Activated CD8-positive, alpha-beta memory T cell treated with anti-CD3 and anti-CD28 coated beads, Interleukin-2, amount 50 U/mL, for 24 hours (primary cell): ENCODE results near the gene ANKLE1.
"Not testable (repeated sequence)": the region's sequence is repeated elsewhere in the genome, so short reads cannot be mapped to it uniquely, and the experiment has no call there.

ENCODE experiments used
- DNase-seq: peaks from one replicate; pipeline ENCODE4 v3.0.0-alpha.2; 2020; ENCODE audit errors: extremely low read depth

The ANKLE1 gene

GRCh38 chr19:17246681-17247425, 34.8 kb upstream of the ANKLE1 start:
- no peak for DNase-seq

DNA sequence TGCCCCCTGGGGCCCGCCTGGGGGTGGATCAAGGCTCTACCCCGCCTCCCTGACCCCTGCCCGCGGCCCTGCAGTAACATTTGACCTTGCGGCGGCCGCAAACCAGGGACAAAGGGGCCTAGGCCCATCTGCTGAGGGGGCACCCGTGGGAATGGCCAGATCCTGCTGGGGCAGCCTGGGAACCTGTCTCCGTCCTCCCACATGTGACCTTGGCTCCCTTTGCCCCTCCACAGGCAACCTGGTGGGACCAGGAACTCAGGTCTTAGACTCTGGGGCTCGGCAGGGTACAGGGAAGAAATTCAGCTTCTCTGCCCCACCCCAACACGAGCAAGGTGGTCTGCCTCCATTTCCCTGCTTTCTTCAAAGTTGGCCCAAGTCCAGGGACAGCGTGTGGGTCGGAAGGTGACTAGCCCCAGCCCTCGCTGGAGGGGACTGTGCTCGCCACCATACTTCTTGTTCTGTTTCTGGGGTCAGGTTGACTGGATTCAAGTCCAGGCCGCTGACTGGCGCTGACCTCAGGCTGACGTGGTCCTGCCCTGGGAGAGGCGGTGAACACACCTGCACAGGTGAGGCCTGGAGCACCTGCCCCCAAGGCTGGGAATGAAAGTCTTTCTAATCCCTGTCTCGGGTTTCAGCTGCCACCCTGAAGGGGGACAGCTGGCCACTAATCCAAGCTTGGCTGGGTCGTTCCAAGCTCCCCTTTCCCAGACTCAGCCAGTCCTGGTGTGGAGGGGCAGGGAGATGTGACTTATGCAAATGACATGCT, 33.5 kb upstream of the ANKLE1 start:
- no peak for DNase-seq

DNA sequence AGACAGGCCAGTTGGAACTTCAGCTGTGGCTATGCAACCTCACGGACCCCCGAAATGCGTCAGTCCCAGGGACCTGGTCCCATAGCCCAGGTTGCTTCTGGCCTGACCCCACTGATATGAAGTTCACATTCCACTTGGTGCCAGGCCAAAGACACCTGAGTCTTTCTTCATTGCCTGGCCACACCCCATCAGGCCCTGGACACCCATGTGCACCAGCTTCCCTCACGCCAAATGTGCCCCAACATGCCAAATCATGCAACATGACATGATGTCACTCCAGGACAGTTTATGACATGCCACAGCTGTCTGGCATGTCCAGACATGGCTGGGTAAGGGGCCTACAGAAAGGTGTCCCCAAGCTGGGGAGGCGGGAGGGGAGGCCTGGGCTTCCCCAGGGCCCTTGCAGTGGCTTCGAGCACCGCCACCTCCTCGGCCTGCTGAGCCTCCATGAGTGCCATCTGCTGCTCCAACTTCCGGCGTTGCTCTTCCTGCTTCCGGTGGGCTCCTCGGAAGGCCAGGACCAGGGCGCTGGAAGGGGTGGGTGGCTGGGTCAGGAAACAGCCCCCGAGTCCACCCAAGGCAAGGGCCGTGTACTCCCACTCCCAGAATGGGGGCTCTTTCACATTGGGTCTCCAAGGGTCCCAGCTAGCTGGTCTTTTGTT, 31.7 kb upstream of the ANKLE1 start:
- DNase-seq, result no peak

GRCh38 chr19:17254636-17255035, 27.1 kb upstream of the ANKLE1 start:
- no peak for DNase-seq

- DNase-seq, result no peak
These were observed 26.5 kb upstream of the ANKLE1 start for GRCh38 chr19:17255150-17255621.

- DNase-seq, result no peak
These were observed 25.6 kb upstream of the ANKLE1 start for GRCh38 chr19:17256130-17256529.

DNA sequence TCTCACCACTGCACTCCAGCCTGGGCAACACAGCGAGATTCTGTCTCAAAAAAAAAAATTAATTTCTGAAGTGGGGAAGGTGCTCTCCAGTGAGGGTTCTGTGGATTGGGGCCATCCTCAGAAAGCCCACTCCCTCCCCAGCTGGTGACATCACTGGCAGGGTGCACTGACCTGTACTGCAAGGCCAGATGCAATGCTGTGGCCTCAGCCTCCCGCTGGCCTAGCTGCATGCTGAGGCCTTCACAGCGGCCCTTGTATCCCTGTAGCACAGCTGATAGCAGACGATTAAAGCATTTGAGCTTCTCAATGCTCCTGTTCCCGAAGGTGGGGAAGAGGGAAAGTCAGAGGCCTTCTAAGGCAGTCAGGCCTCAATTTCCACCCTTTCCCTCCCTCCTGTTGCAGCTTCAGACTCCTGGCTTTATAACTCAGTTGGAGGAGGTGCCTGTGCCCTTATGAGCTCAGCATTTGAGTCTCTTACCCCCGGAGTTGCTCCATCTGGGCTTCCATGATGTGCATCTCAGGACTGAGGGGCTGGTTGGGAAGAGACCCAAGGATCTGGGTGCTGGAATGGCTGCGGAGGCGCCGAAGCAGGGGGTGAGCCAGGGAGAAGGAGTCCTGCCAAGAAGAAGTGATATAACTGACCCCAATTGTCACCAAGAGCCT, 22.5 kb upstream of the ANKLE1 start:
- DNase-seq, result no peak

DNA sequence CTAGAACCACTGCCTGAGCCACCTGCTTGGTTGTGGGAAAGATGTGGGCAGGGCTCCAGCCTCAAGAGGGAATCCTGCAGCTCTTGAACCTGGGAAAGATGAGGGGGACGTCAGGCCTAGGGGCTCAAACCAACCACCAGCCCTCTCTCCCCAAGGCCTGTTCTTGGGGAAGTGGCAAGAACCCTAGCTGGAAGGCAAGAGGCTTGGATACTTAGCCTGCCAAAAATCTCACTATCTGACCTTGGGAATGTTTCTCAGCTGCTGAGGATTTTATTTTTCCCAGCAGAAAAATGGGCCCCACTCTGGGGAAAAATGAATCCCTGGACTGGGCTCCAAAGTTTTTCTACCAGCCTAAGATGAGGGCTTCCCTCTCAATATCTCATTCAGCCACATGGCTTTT, 21.8 kb upstream of the ANKLE1 start:
- no peak for DNase-seq

- DNase-seq, result peak; percentile 76
These were observed 20.8 kb upstream of the ANKLE1 start for GRCh38 chr19:17260842-17261325.

GRCh38 chr19:17262557-17262956, 19.1 kb upstream of the ANKLE1 start:
- DNase-seq, result no peak

DNA sequence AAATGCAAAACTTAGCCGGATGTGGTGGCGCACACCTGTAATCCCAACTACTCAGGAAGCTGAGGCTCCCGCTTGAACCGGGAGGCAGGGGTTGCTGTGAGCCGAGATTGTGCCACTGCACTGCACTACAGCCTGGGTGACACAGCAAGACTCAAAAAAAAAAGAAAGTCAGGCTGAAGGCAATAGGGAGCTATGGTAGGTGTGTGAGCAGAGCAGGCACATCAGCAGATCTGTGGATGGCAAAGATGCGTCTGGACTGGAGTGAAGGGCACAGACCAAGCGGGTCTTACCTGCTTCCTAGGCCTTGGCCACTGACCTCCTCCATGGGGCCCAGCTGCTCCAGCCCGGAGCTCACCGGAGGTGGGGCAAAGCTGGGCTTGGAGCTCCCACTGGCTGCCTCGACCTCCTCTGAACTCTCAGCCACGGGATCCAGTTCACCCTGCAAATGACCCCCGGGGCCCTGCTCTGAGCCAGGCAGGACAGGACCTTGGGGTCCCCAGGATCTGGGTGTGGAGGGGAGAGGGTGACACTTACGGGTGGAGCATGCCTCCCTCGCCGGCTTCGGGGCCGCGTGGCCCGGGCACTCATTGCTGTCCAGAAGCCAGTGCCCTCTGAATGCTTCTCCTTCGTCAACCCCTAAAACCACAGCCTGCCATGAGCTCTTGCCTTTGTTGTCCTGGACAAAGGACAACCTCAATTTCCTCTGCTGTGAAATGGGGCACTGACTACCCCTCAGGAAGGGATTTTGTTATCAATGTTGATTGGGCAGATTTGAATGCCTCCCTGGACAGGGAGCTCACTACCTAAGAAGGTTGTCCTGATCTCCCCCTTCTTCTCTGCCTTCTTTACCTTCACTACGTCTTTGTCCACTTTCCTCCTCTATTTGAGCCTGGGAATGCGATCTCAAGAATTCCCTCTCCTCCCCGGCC, 17.7 kb upstream of the ANKLE1 start:
- no peak for DNase-seq

DNA sequence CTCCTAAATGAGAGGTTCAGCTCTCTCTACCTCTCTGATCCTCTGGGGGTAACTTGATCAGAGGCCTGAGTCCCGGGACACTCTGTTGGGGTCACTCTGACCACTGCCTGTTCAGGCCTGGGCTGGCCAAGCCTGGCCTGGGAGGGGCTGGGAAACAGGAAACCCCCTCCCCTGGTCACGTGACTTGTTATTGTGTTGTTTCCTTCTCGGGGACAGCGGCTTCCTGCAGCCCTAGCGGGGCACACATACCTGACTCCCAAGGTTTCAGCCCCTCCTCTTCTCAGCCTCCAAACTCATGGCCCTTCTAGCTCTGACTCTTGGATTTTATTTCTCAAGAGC, 17.1 kb upstream of the ANKLE1 start, which contains the start of gene USHBP1:
Gene USHBP1 (minus strand): TSS at position 105 of the 339 bp plus-strand sequence. CDS start 446 bp downstream, outside the sequence.
- DNase-seq, result no peak

DNA sequence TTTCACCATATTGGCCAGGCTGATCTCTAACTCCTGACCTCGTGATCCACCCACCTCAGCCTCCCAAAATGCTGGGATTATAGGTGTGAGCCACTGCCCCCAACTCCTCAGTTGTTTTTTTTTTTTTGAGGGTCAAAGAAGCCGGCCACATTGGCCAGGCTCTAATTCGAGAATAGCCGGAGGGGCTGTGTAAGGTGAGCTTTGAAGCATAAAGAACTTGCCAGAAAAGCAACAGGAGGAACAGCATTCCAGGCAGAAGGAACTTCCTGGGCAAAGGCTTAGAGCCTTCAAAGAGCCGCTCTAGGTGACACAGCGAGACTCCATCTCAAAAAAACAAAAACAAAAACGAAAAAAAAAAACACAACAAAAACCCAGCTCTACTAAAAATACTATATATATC, 15.7 kb upstream of the ANKLE1 start:
- DNase-seq, result no peak

DNA sequence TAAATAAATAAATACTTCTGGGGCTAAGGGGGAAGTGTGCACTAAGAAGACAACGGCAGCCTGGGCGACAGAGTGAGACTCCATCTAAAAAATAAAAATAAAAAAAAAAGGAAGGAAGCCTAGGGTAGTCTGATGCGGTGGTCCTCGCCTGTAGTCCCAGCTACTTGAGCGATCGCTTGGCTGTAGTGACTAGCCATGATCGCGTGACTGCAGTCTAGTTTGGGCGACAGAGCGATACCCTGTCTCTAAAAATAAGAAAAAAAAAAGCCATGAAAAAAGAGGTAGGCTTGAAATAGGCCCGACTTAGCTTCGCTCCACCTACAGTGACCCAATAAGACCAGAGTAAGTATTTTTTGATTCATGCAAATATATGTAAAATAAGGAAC, 15.1 kb upstream of the ANKLE1 start:
- DNase-seq, result no peak

DNA sequence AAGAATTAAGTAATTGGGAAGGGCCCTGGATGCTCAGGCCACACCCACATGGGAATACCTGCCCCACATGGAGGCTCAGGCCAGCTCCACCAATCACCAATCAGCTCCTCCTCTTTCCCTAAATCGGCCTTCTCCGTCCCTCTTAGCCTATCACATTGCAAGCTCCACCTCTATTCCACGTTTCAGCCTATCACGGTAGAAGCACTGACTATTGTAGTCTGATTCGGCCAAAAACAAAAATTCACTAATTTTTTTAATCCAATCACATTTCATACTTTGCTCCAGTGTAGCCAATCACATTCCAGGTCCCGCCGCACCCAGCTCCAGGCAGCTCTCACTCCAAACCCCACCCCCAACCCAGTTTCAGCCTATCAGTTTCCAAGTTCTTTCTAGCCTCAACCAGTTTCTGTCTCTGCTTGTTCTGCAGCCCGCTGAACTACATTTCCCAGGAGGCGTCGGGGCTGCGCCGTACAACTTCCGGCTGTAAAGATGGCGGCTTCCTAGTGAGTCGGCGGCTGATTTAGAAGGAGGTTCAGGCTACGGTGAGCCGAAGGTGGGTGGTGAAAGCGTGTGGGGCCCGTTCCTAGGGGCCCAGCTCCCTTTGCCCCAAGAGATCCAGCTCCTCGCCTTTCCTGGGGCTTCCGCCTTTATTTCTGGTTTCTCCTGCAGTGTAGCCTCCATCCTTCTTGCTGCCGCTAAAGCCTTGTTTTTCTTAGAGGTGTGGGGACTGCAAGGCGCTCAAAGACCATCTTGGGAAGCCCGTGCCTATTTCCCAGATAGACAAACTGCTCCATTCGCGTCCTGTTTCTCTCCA, 14.5 kb upstream of the ANKLE1 start, which contains the start of gene BABAM1:
Gene BABAM1 (plus strand): TSS at position 469 of the 814 bp plus-strand sequence. CDS start 1,364 bp downstream, outside the sequence.
- DNase-seq, result peak; percentile 93

DNA sequence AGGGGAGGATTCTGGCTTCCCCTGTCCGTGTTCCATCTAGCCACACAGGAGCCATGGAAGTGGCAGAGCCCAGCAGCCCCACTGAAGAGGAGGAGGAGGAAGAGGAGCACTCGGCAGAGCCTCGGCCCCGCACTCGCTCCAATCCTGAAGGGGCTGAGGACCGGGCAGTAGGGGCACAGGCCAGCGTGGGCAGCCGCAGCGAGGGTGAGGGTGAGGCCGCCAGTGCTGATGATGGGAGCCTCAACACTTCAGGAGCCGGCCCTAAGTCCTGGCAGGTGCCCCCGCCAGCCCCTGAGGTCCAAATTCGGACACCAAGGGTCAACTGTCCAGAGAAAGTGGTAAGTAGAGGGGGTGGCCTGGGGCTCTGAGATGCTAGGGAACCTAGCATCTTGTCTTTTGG, 12.9 kb upstream of the ANKLE1 start:
- DNase-seq, result no peak

GRCh38 chr19:17274892-17275291, 6.8 kb upstream of the ANKLE1 start:
- not testable (repeated sequence) for DNase-seq

DNA sequence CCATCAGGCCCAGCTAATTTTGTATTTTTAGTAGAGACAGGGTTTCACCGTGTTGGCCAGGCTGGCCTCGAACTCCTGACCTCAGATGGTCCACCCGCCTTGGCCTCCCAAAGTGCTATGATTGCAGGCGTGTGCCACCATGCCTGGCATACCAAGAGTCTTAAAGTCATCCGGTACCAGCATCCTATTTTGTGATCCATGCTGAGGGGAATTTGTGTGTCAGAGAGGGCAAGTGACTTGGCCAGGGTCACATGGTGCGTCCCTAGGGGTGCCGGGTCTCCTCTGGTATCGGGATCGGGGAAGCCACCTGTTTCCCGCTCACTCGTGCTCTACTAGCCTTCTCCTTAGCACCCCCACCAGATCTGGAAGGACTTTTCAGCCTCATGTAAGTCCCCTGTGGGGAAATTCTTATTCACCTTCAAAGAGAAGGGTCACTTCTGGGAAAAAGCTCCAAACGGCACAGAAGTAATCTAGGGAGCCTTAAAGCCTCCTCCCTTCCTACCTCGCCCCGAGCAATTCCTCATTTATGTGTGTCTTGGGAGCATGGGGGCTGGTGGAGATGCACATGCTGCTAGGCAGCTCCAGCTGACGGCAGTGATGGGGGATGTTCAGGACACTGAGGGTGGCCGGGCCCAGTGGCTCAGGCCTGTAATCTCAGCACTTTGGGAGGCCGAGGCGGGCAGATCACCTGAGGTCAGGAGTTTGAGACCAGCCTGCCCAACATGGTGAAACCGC, 6.1 kb upstream of the ANKLE1 start:
- DNase-seq, result no peak

GRCh38 chr19:17279436-17279835, 2.3 kb upstream of the ANKLE1 start:
- no peak for DNase-seq
